K562 (cell line): ENCODE data around the gene TBCC. TPM values are rescaled to one million over a fixed set of nuclear protein-coding genes. Genes with fewer than 3 reads are reported as not detected.

Experiments
- CTCF ChIP-seq, 3 experiments: IDR thresholded peaks in 2 of 3; conservative IDR thresholded peaks in 1 of 3; 2 replicates each; pipeline ENCODE4 v1.5.1; 2011 to 2012; ENCODE audit warnings: low read length in 3 of 3, mild to moderate bottlenecking in 3 of 3, control low read depth in 2 of 3, improper control_type of control experiment in 1 of 3, inconsistent platforms in 1 of 3, low read depth in 1 of 3, mixed read lengths in 1 of 3, moderate library complexity in 1 of 3; ENCODE audit not compliant: insufficient read depth in 2 of 3
- FOXM1 ChIP-seq, 2 experiments: fragments of 450-650 bp in 1 of 2; sonication (generic) in 1 of 2; formaldehyde crosslinking in 1 of 2; IDR thresholded peaks; 2 replicates each; pipeline versions ENCODE4 v1.6.1 to v1.9.0; 2017 to 2022; ENCODE audit warnings: low read depth in 2 of 2, mild to moderate bottlenecking in 2 of 2, missing genetic modification reagents in 1 of 2, moderate library complexity in 1 of 2
- FOXP4 ChIP-seq: sonication (generic); formaldehyde crosslinking; IDR thresholded peaks from 2 replicates; pipeline ENCODE4 v1.8.0; 2022; ENCODE audit warnings: mild to moderate bottlenecking, missing genetic modification reagents, borderline replicate concordance
- NFXL1 ChIP-seq: fragments of 450-650 bp; formaldehyde crosslinking; IDR thresholded peaks from 2 replicates; pipeline ENCODE4 v1.4.0; 2021; ENCODE audit warnings: mild to moderate bottlenecking
- OTX1 ChIP-seq: fragments of 450-650 bp; formaldehyde crosslinking; IDR thresholded peaks from 2 replicates; pipeline ENCODE4 v1.4.0; 2022; ENCODE audit warnings: mild to moderate bottlenecking
- POLR2G ChIP-seq: fragments of 200-400 bp; formaldehyde crosslinking; IDR thresholded peaks from 2 replicates; pipeline ENCODE4 v1.6.1; 2017; ENCODE audit warnings: low read depth, mild to moderate bottlenecking, antibody characterized with exemption, low read length, moderate library complexity
- SMAD1 ChIP-seq: fragments of 150-350 bp; IDR thresholded peaks from 2 replicates; pipeline ENCODE4 v1.6.1; 2014; ENCODE audit warnings: low read length, low read depth; ENCODE audit not compliant: partially characterized antibody
- YY1 ChIP-seq, 3 experiments: IDR thresholded peaks; 2 replicates each; pipeline ENCODE4 v1.6.1; 2011; ENCODE audit warnings: low read length in 2 of 3, mild to moderate bottlenecking in 2 of 3, moderate library complexity in 2 of 3, borderline replicate concordance in 1 of 3, control low read depth in 1 of 3, low read depth in 1 of 3; ENCODE audit not compliant: insufficient read depth in 3 of 3, insufficient replicate concordance in 2 of 3, control insufficient read depth in 1 of 3, insufficient read length in 1 of 3; ENCODE audit errors: extremely low read depth in 1 of 3
- ZBTB17 ChIP-seq: fragments of 450-650 bp; formaldehyde crosslinking; IDR thresholded peaks from 2 replicates; pipeline ENCODE4 v1.4.0; 2020; ENCODE audit warnings: mild to moderate bottlenecking
- ZNF518B ChIP-seq: fragments of 250-450 bp; sonication (Bioruptor Pico); IDR thresholded peaks from 2 replicates; pipeline ENCODE4 v1.5.0; 2021; ENCODE audit warnings: mild to moderate bottlenecking, moderate library complexity
- ZNF57 ChIP-seq: fragments of 450-650 bp; formaldehyde crosslinking; IDR thresholded peaks from 2 replicates; pipeline ENCODE4 v1.4.0; 2020; ENCODE audit warnings: mild to moderate bottlenecking, moderate library complexity
- ZNF778 ChIP-seq: fragments of 450-650 bp; formaldehyde crosslinking; IDR thresholded peaks from 2 replicates; pipeline ENCODE4 v1.4.0; 2020; ENCODE audit warnings: mild to moderate bottlenecking, moderate library complexity
- ZSCAN29 ChIP-seq: fragments of 450-650 bp; IDR thresholded peaks from 2 replicates; pipeline ENCODE4 v1.6.1; 2017
- polyA plus RNA-seq, 8 experiments: library from polyadenylated mRNA; depleted of rRNA in 4 of 8; stranded (reverse) in 5 of 8; unstranded in 3 of 8; fragments of >200 nt; fragmentation: Nextera tagmentation in 2 of 8; fragmentation: Illumina TruSeq in 1 of 8; extraction: Ambion mirVana in 2 of 8; extraction: Trizol in 1 of 8; gene quantifications; 2 replicates each; pipeline versions ENCODE4 v1.2.1 to v1.2.3, GENCODE V29; 2011 to 2014; ENCODE audit warnings: inconsistent platforms in 1 of 8, missing spikeins in 1 of 8
- total RNA-seq, 7 experiments: library from RNA; depleted of rRNA in 6 of 7; stranded (reverse); fragments of >200 nt in 6 of 7; fragmentation: Illumina TruSeq in 2 of 7; extraction: Trizol in 2 of 7; gene quantifications; 2 replicates each; pipeline versions ENCODE4 v1.2.1 to v1.2.3, GENCODE V29; 2011 to 2021; ENCODE audit warnings: low replicate concordance in 1 of 7

Gene TBCC
- total and polyA plus RNA-seq, 9 of the 15 experiments (the other 6 are each of a cell fraction or from before 2014, with no cell fraction given) = 2.8 to 34.1 (median 23.3) TPM

- no peak for TF ChIP-seq ZNF518B (CRISPR knock-in tag)
- TF ChIP-seq ZNF778 (CRISPR knock-in tag) = no peak
- TF ChIP-seq POLR2G = peak; percentile 92
- peak in 1 of 3 experiments; percentile 4; a peak in 1 of 6 replicates for TF ChIP-seq CTCF (IDR thresholded peaks at IDR 0.05 in 2 of 3, conservative IDR thresholded peaks at IDR 0.05 in 1 of 3; ENCODE audit: insufficient read depth in 2 of 3, low read depth in 1 of 3, low read length in 3 of 3)
- TF ChIP-seq OTX1 (CRISPR knock-in tag) = peak; percentile 44; the same call in 1 of the 2 replicates
- TF ChIP-seq YY1 (IDR thresholded peaks at IDR 0.05; ENCODE audit: borderline replicate concordance in 1 of 3, control insufficient read depth in 1 of 3, extremely low read depth in 1 of 3, insufficient read depth in 3 of 3, insufficient read length in 1 of 3, insufficient replicate concordance in 2 of 3, low read depth in 1 of 3, low read length in 2 of 3) = peak in 1 of 3 experiments; percentile 41
- no peak; the same call in 1 of the 2 replicates for TF ChIP-seq ZSCAN29
- peak; percentile 14; the same call in 1 of the 2 replicates for TF ChIP-seq ZNF57
- no peak for TF ChIP-seq FOXP4
- TF ChIP-seq FOXM1 (IDR thresholded peaks at IDR 0.05; ENCODE audit: low read depth) = no peak
- 0 out of 2 replicates have a peak, but pooled peaks have one; percentile 55 for TF ChIP-seq FOXM1 (CRISPR knock-in tag; IDR thresholded peaks at IDR 0.05; ENCODE audit: low read depth)
- peak; percentile 37 for TF ChIP-seq SMAD1
- 0 out of 2 replicates have a peak, but pooled peaks have one; percentile 21 for TF ChIP-seq NFXL1 (CRISPR knock-in tag)
- TF ChIP-seq ZBTB17 (CRISPR knock-in tag) = no peak
These were observed 824 bp upstream of the TBCC start (continued) for GRCh38 chr6:42746463-42747391.
